ENCODE measurements around the gene DNAH2. TPM values are rescaled to one million over a fixed set of nuclear protein-coding genes. Genes with fewer than 3 reads are reported as not detected.
A peak's percentile ranks its signal among the peaks of the same experiment; 100 is the strongest.

Gene DNAH2
- total and polyA plus RNA-seq, 9 of the 15 experiments (the other 6 are each of a cell fraction or from before 2014, with no cell fraction given) = 0.03 TPM; not detected in 8

- Histone ChIP-seq H3K9ac (ENCODE audit: insufficient read depth in 1 of 2, low read depth in 2 of 2, low read length in 2 of 2) (peak overlapping the region; percentile 77 to 91; a peak in 3 of 4 replicates), H3K36me3 (ENCODE audit: control insufficient read depth, insufficient read depth, low read length) (peaks cover 3% of the 10 kb centered on the region; the same call in 1 of the 3 replicates), H3K4me1 (replicated peaks in 1 of 2; ENCODE audit: control insufficient read depth in 2 of 2, insufficient read depth in 2 of 2, low read length in 2 of 2) (peaks cover 34 to 50% of the 10 kb centered on the region in 2 experiments), H3K79me2 (ENCODE audit: control insufficient read depth, insufficient read depth, low read length) (peaks cover 16% of the 10 kb centered on the region), H4K20me1 (replicated peaks; ENCODE audit: control insufficient read depth, insufficient read depth, low read length) (no peaks in the 10 kb centered on the region), H3K9me3 (replicated peaks; ENCODE audit: control insufficient read depth, insufficient read depth, low read depth, low read length) (no peaks in the 10 kb centered on the region), H3K27ac (ENCODE audit: extremely low read depth, low read depth, low read length) (peak overlapping the region; percentile 85), H3K4me3 (peak overlapping the region; percentile 65), H3K9me1 (ENCODE audit: control insufficient read depth, insufficient read depth, low read length) (no peaks in the 10 kb centered on the region), H2AFZ (ENCODE audit: low read depth, low read length) (peak overlapping the region; percentile 87), H3K4me2 (ENCODE audit: insufficient read depth, low read length) (peak overlapping the region; percentile 88), H3K27me3 (ENCODE audit: control insufficient read depth in 2 of 2, insufficient read depth in 2 of 2, low read length in 2 of 2) (peaks cover 8 to 14% of the 10 kb centered on the region in 2 experiments; a peak in 4 of 5 replicates)
- intact Hi-C loops (cut with micrococcal nuclease) (loop anchor here (2.0 to 10.0 kb wide), 3 partner anchors 22 to 290 kb away; partner anchors contain the start of genes HES7 and NAA38), in situ Hi-C loops (cut with MboI) (no loop called here)
- DNase-seq (ENCODE audit: extremely low read depth in 1 of 4, low spot score in 3 of 4) = peak; percentile 84 to 96 (median 90)
- no TSS peak for BruUV-seq (replicated peaks)
- POLR2A ChIA-PET = interaction anchor here (0.6 to 1.3 kb wide), 7 partner anchors 10 to 515 kb away, joined by 3 to 4 read pairs (median 4); partner anchors contain the start of genes NAA38 and TP53
- peak; percentile 98 for FAIRE-seq
- CTCF ChIA-PET (ENCODE audit: low intra/inter-chr PET ratio) = no interaction called here
- ATAC-seq = peak; percentile 65
- WGBS (ENCODE audit: insufficient coverage, low coverage, missing lambda C conversion rate) = 0% methylated on average over 21 of the region's 69 CpGs
- TF ChIP-seq, protein P1, sequence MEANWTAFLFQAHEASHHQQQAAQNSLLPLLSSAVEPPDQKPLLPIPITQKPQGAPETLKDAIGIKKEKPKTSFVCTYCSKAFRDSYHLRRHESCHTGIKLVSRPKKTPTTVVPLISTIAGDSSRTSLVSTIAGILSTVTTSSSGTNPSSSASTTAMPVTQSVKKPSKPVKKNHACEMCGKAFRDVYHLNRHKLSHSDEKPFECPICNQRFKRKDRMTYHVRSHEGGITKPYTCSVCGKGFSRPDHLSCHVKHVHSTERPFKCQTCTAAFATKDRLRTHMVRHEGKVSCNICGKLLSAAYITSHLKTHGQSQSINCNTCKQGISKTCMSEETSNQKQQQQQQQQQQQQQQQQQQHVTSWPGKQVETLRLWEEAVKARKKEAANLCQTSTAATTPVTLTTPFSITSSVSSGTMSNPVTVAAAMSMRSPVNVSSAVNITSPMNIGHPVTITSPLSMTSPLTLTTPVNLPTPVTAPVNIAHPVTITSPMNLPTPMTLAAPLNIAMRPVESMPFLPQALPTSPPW (CRISPR knock-in tag; IDR thresholded peaks at IDR 0.05) = peak; percentile 91
- TF ChIP-seq RB1 (IDR thresholded peaks at IDR 0.05; ENCODE audit: low read depth) = peak; percentile 46; the same call in 1 of the 2 replicates
- TF ChIP-seq ZNF583 (CRISPR knock-in tag; IDR thresholded peaks at IDR 0.05) = no peak
- no peak for TF ChIP-seq KDM1A (IDR thresholded peaks at IDR 0.05)
- peak; percentile 42; the same call in 1 of the 2 replicates for TF ChIP-seq ZFX (CRISPR knock-in tag; IDR thresholded peaks at IDR 0.05)
- TF ChIP-seq COPS2 (conservative IDR thresholded peaks at IDR 0.05) = no peak
- TF ChIP-seq GABPA (tag; conservative IDR thresholded peaks at IDR 0.05; ENCODE audit: low read depth) = peak; percentile 39; the same call in 1 of the 2 replicates
- peak; percentile 60 for TF ChIP-seq RBBP5 (IDR thresholded peaks at IDR 0.05; ENCODE audit: borderline replicate concordance, insufficient read depth, low read length, poor library complexity, severe bottlenecking)
- TF ChIP-seq, protein P2, sequence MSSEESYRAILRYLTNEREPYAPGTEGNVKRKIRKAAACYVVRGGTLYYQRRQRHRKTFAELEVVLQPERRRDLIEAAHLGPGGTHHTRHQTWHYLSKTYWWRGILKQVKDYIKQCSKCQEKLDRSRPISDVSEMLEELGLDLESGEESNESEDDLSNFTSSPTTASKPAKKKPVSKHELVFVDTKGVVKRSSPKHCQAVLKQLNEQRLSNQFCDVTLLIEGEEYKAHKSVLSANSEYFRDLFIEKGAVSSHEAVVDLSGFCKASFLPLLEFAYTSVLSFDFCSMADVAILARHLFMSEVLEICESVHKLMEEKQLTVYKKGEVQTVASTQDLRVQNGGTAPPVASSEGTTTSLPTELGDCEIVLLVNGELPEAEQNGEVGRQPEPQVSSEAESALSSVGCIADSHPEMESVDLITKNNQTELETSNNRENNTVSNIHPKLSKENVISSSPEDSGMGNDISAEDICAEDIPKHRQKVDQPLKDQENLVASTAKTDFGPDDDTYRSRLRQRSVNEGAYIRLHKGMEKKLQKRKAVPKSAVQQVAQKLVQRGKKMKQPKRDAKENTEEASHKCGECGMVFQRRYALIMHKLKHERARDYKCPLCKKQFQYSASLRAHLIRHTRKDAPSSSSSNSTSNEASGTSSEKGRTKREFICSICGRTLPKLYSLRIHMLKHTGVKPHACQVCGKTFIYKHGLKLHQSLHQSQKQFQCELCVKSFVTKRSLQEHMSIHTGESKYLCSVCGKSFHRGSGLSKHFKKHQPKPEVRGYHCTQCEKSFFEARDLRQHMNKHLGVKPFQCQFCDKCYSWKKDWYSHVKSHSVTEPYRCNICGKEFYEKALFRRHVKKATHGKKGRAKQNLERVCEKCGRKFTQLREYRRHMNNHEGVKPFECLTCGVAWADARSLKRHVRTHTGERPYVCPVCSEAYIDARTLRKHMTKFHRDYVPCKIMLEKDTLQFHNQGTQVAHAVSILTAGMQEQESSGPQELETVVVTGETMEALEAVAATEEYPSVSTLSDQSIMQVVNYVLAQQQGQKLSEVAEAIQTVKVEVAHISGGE (CRISPR knock-in tag; IDR thresholded peaks at IDR 0.05) = 0 out of 6 replicates have a peak, but pooled peaks of 1 of the 3 experiments have one; percentile 15
- TF ChIP-seq PHF8 (IDR thresholded peaks at IDR 0.05; ENCODE audit: borderline replicate concordance, low read length) = peak; percentile 32; the same call in 1 of the 2 replicates
- peak; percentile 46 for TF ChIP-seq CTBP1 (IDR thresholded peaks at IDR 0.05; ENCODE audit: borderline replicate concordance)
- TF ChIP-seq, protein P3, sequence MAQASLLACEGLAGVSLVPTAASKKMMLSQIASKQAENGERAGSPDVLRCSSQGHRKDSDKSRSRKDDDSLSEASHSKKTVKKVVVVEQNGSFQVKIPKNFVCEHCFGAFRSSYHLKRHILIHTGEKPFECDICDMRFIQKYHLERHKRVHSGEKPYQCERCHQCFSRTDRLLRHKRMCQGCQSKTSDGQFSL (CRISPR knock-in tag; IDR thresholded peaks at IDR 0.05) = peak; percentile 51; the same call in 1 of the 2 replicates
- TF ChIP-seq, protein P3 (tag; IDR thresholded peaks at IDR 0.05) = no peak; a peak in 1 of 4 replicates
- TF ChIP-seq FOS (IDR thresholded peaks at IDR 0.05; ENCODE audit: extremely low read depth, insufficient read length) = peak; percentile 60
These were observed 117.6 kb downstream of the DNAH2 start for GRCh38 chr17:7834957-7835813.

All from K562 (cell line).